Pancreas (tissue), 10 donors: ENCODE results near the gene TECPR1. TPM values are rescaled to one million over a fixed set of nuclear protein-coding genes. Genes with fewer than 3 reads are reported as not detected.

Experiments
- ATAC-seq, 4 donors: fragments of 200-7000 bp; cut with Tn5 transposase; one replicate each; pipeline versions ENCODE4 v1.8.0 to v1.9.1; 2020; ENCODE audit warnings: mild to moderate bottlenecking in 4 of 4, moderate library complexity in 4 of 4
- DNase-seq, 6 donors: peaks; one replicate each; pipeline ENCODE4 v3.0.0-alpha.2; 2020
- FAIRE-seq: peaks from 2 replicates; lab custom pipeline; 2012; peaks lifted over from hg19 to GRCh38; lab: Jason Lieb, UNC
- H3K27ac ChIP-seq, 4 donors: fragments of 200-600 bp; sonication (generic); 1 replicate in 3 of 4; 2 replicates in 1 of 4; pipeline versions ENCODE4 v1.5.0 to v1.8.0; 2020
- H3K27me3 ChIP-seq, 4 donors: fragments of 200-600 bp; one replicate each; pipeline ENCODE4 v1.8.0; 2021
- H3K36me3 ChIP-seq, 3 donors: fragments of 200-600 bp; sonication (generic) in 1 of 3; one replicate each; pipeline versions ENCODE4 v1.5.0 to v1.8.0; 2020 to 2021
- H3K4me1 ChIP-seq, 3 donors: fragments of 200-600 bp; one replicate each; pipeline ENCODE4 v1.8.0; 2021
- H3K4me3 ChIP-seq, 4 donors: fragments of 200-600 bp; sonication (generic) in 2 of 4; one replicate each; pipeline versions ENCODE4 v1.5.0 to v1.8.0; 2020 to 2021
- H3K9me3 ChIP-seq, 4 donors: fragments of 200-600 bp; one replicate each; pipeline ENCODE4 v1.8.0; 2021
- WGBS, 2 donors: extraction: QIAGEN DNeasy Blood & Tissue Kit; methylation state at CpG; one replicate each; pipeline ENCODE4 v1.1.7; 2013; 5-methylcytosine and 5-hydroxymethylcytosine counted together
- intact Hi-C, 3 donors: fragments of 100-400 bp; cut with DNase I; formaldehyde crosslinking; loops; one replicate each; pipeline versions ENCODE4 v1.11.1 to v1.14.2; 2022
- polyA plus RNA-seq, 2 donors: library from polyadenylated mRNA; stranded (reverse); fragments of 200-250 nt; gene quantifications; one replicate each; pipeline ENCODE4 v1.2.3, GENCODE V29; 2013
- total RNA-seq, 6 donors: library from RNA; stranded (reverse); fragmentation: NEBNext Ultra II Directional in 4 of 6; extraction: Animal tissue kit (Norgen Biotek cat#: 25700) in 4 of 6; gene quantifications; one replicate each; pipeline versions ENCODE4 v1.2.1 to v1.2.4, GENCODE V29; 2021 to 2023
- TF ChIP-seq, protein P1 (sequence below), 4 donors: fragments of 200-600 bp; sonication (generic) in 3 of 4; IDR thresholded peaks; one replicate each; pipeline versions ENCODE4 v1.5.0 to v1.8.0; 2021; ENCODE audit warnings: antibody characterized with exemption in 4 of 4
- donor health status: healthy with polysubstance abuse.
- donor health status: DM: no; HTN: no; CAD: no; lungs with moderate emphysema.
- donor health status: DM: no; HTN: no; CAD: no.
- donor health status: control.
- donor health status: control.
- donor health status: Bipolar disorder and iron deficiency.
- donor health status: DM: yes; HTN: yes; CAD: no.
- donor health status: DM: no; HTN: no; CAD: no.
- donor health status: DM: no; HTN: no; CAD: no.
- donor health status: DM: yes; HTN: yes; CAD: no.

TECPR1 gene
- total and polyA plus RNA-seq, 8 donors, result 12.5 to 36.3 (median 20.0) TPM

DNA sequence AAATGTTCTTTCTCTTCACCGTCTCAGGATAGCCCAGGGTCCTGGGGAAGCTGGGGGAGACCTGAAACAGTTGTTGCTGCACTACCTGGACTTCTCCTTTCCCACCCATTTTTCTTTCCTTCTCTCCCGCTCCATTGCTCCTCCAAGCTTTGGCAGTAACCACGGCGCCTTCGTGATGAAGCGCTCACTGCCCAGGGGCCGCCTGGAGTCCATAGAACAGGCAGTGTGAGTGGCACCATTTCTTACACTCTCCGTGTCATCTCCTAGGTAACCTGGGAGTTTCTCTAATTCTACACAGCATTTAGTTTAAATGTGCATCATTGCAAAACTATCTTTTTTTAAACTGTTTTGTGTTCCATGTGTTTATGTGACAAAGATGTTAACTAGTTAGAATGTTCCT, 81.1 kb downstream of the TECPR1 start:
- TF ChIP-seq, protein P1, sequence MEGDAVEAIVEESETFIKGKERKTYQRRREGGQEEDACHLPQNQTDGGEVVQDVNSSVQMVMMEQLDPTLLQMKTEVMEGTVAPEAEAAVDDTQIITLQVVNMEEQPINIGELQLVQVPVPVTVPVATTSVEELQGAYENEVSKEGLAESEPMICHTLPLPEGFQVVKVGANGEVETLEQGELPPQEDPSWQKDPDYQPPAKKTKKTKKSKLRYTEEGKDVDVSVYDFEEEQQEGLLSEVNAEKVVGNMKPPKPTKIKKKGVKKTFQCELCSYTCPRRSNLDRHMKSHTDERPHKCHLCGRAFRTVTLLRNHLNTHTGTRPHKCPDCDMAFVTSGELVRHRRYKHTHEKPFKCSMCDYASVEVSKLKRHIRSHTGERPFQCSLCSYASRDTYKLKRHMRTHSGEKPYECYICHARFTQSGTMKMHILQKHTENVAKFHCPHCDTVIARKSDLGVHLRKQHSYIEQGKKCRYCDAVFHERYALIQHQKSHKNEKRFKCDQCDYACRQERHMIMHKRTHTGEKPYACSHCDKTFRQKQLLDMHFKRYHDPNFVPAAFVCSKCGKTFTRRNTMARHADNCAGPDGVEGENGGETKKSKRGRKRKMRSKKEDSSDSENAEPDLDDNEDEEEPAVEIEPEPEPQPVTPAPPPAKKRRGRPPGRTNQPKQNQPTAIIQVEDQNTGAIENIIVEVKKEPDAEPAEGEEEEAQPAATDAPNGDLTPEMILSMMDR (IDR thresholded peaks at IDR 0.05), result no peak
- intact Hi-C loops, result no loop called here
- FAIRE-seq (no peak), DNase-seq (no peak), ATAC-seq (no peak)
- Histone ChIP-seq H3K27ac (peak overlapping the region in 3 of 4 donors; percentile 35 to 83 (median 75)), H3K36me3 (no peaks in the 10 kb centered on the region), H3K4me3 (no peak overlapping the region), H3K4me1 (peaks cover 30 to 55% (median 34%) of the 10 kb centered on the region in 3 donors), H3K27me3 (no peaks in the 10 kb centered on the region), H3K9me3 (no peaks in the 10 kb centered on the region)
- 70 to 71% methylated on average over 8 of the region's 8 CpGs for WGBS, 2 donors

DNA sequence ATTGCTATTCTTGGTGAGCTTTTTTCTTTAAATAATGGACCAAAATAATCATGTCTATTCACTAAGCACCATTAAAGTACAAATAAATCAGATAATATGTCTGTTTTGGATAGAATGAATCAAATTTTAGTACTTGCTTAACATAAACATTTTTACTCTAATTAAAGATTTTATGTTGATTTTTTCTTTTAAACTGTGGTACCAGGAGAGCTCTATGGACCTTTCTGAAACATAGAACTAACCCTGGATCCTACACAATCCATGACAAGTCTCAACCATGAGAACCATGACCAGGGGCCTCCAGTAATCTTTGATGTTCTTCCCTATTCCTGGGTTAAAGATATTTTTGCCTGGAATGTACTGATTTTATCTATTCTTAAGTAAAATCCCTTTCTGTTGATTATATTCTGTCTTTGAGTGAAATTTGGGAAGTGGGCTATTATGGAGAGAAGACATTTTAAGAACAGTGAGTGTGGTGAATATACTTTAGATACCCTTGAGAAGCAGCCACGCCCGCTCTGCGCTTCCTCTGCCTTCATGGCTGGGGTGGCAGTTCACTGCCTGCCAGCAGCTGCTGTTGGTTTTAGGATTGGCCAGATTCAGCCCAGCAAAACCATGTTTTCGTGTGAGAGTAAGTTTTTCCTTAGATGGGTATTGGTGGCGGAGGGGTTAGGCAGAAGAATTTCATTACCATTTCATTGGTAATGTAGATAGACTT, 83.0 kb downstream of the TECPR1 start:
- no peaks in the 10 kb centered on the region for H3K36me3 ChIP-seq
- peak overlapping the region in 3 of 4 donors; percentile 6 to 83 (median 75) for H3K27ac ChIP-seq
- TF ChIP-seq, protein P1 (IDR thresholded peaks at IDR 0.05), result no peak
- intact Hi-C loops, result loop anchor here (5.0 to 10.0 kb wide), 3 partner anchors 57 to 144 kb away; no protein-coding TSS in a partner anchor
- no peaks in the 10 kb centered on the region for H3K27me3 ChIP-seq
- H3K9me3 ChIP-seq, result no peaks in the 10 kb centered on the region
- no peak for FAIRE-seq
- peaks cover 25 to 50% (median 31%) of the 10 kb centered on the region in 3 donors for H3K4me1 ChIP-seq
- 48 to 49% methylated on average over 5 of the region's 5 CpGs for WGBS, 2 donors
- ATAC-seq, result peak in 1 of 4 donors; percentile 6
- no peak for DNase-seq
- no peak overlapping the region for H3K4me3 ChIP-seq

DNA sequence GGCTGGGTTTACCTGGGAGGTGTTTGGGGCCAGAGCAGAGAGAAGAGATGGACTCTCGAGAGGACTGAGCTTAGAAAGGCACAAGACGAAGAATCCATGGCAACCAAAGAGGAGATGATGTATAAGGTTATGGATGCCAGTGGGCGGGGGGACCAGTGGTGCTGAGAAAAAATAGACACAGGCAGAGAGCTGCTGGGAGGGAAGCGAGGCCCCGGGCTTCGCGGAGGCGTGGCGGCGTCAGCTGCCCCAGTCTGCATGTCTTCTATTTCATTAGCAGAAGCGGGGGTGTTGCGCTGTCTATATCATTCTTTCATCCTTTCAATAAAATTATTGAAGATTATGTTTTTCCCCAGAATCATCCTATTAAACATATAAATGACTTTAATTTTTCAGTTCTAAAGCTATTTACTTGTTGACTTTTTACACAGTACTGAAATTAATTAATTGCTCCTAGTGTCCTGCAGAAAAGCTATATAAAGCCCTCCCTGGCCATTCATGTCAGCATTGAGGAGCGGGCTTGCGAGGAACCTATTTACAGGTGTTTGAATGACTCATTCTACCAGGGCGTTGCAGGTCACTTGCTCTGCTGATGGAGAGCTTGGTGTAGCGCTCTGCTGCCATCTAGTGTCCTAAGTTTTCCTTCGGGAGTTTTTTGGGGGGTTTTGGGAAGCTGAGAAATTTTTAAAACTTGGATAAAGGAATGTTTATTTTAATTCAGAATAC, 83.7 kb downstream of the TECPR1 start:
- no peaks in the 10 kb centered on the region for H3K27me3 ChIP-seq
- H3K4me1 ChIP-seq, result peaks cover 25 to 51% (median 31%) of the 10 kb centered on the region in 3 donors
- peak overlapping the region in 1 of 4 donors; percentile 75 for H3K27ac ChIP-seq
- no peaks in the 10 kb centered on the region for H3K9me3 ChIP-seq
- no peak overlapping the region for H3K4me3 ChIP-seq
- 55 to 58% methylated on average over 17 of the region's 17 CpGs for WGBS, 2 donors
- no peaks in the 10 kb centered on the region for H3K36me3 ChIP-seq
- intact Hi-C loops, result loop anchor here (5.0 to 10.0 kb wide), 3 partner anchors 56 to 144 kb away; no protein-coding TSS in a partner anchor
- FAIRE-seq (peak; percentile 69), ATAC-seq (peak; percentile 69 to 81 (median 72)), DNase-seq (peak in 4 of 6 donors; percentile 64 to 77 (median 72))
- TF ChIP-seq, protein P1 (IDR thresholded peaks at IDR 0.05), result peak; percentile 58 to 81 (median 74)

DNA sequence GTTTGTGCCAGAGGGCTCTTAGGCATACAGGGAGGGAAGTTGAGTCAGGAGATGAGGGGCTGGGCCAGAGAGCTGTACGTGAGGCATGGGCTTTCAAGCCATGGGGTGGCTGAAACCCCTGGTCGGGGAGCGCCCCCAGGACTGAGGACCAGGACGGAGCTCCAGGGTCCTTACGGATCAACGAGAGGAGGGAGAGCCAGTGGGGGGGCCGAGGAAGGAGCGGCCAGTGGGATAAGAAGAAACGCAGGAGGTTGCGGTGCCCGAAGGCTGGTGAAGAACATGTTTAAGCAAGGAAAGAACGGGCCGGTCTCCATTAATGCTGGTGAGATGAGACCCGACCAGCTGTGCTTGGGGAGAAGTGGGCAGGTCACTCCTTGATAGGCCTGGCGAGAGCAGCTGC, 84.4 kb downstream of the TECPR1 start:
- TF ChIP-seq, protein P1 (IDR thresholded peaks at IDR 0.05), result no peak
- ATAC-seq (no peak), DNase-seq (peak in 1 of 6 donors; percentile 68), FAIRE-seq (no peak)
- no peaks in the 10 kb centered on the region for H3K36me3 ChIP-seq
- H3K27ac ChIP-seq, result no peak overlapping the region
- no peaks in the 10 kb centered on the region for H3K27me3 ChIP-seq
- H3K4me3 ChIP-seq, result no peak overlapping the region
- intact Hi-C loops, result loop anchor here (2.0 to 10.0 kb wide), 4 partner anchors 55 to 147 kb away; no protein-coding TSS in a partner anchor
- WGBS, 2 donors, result 88 to 89% methylated on average over 14 to 15 of the region's 15 CpGs
- H3K4me1 ChIP-seq, result peaks cover 24 to 45% (median 24%) of the 10 kb centered on the region in 3 donors
- H3K9me3 ChIP-seq, result no peaks in the 10 kb centered on the region
